Neuronal stem cell (in vitro differentiated cells): ENCODE measurements around the gene MISP.
A peak's percentile ranks its signal among the peaks of the same experiment; 100 is the strongest.

Experiments used
- DNase-seq: peaks from one replicate; pipeline ENCODE4 v3.0.0-alpha.2; 2013; ENCODE audit warnings: low spot score
- H2AFZ ChIP-seq: one replicate; pipeline ENCODE4 v1.6.1; 2013; ENCODE audit warnings: mild to moderate bottlenecking, low read length, inconsistent platforms
- H2AK5ac ChIP-seq: 2 replicates; pipeline ENCODE4 v1.6.1; 2013; ENCODE audit warnings: low read depth, mild to moderate bottlenecking, inconsistent platforms, low read length, moderate library complexity, mixed read lengths
- H2BK120ac ChIP-seq: 2 replicates; pipeline ENCODE4 v1.6.1; 2013; ENCODE audit warnings: low read depth, mild to moderate bottlenecking, inconsistent platforms, low read length, moderate library complexity, mixed read lengths
- H2BK12ac ChIP-seq: one replicate; pipeline ENCODE4 v1.6.1; 2013; ENCODE audit warnings: low read length, inconsistent platforms
- H2BK15ac ChIP-seq: 2 replicates; pipeline ENCODE4 v1.6.1; 2013; ENCODE audit warnings: mild to moderate bottlenecking, low read length, inconsistent platforms, mixed read lengths
- H2BK5ac ChIP-seq: one replicate; pipeline ENCODE4 v1.6.1; 2013; ENCODE audit warnings: inconsistent platforms, mild to moderate bottlenecking, low read length, moderate library complexity
- H3K14ac ChIP-seq: one replicate; pipeline ENCODE4 v1.6.1; 2013; ENCODE audit warnings: low read length, inconsistent platforms
- H3K18ac ChIP-seq: 2 replicates; pipeline ENCODE4 v1.6.1; 2013; ENCODE audit warnings: low read length, inconsistent platforms
- H3K23ac ChIP-seq: 2 replicates; pipeline ENCODE4 v1.6.1; 2013; ENCODE audit warnings: low read depth, mild to moderate bottlenecking, mixed read lengths, low read length, inconsistent platforms; ENCODE audit not compliant: poor library complexity
- H3K27ac ChIP-seq: replicated peaks from 3 replicates; pipeline ENCODE4 v1.5.1; 2013; ENCODE audit warnings: low read length, inconsistent platforms
- H3K27me3 ChIP-seq, 3 experiments: 2 replicates each; pipeline ENCODE4 v1.6.1; 2013; ENCODE audit warnings: low read length in 3 of 3, mild to moderate bottlenecking in 2 of 3, inconsistent platforms in 1 of 3, low read depth in 1 of 3, mixed read lengths in 1 of 3, moderate library complexity in 1 of 3; ENCODE audit not compliant: control insufficient read depth in 3 of 3, insufficient read depth in 3 of 3
- H3K36me3 ChIP-seq, 2 donors: replicated peaks in 1 of 2; 2 replicates each; pipeline ENCODE4 v1.6.1; 2013; ENCODE audit warnings: low read length in 2 of 2; ENCODE audit not compliant: control insufficient read depth in 2 of 2, insufficient read depth in 2 of 2
- H3K4ac ChIP-seq: 2 replicates; pipeline ENCODE4 v1.6.1; 2013; ENCODE audit warnings: inconsistent platforms, mild to moderate bottlenecking, low read length, moderate library complexity
- H3K4me1 ChIP-seq, 2 donors: 1 replicate in 1 of 2; 2 replicates in 1 of 2; pipeline ENCODE4 v1.6.1; 2013; ENCODE audit warnings: low read length in 2 of 2, low read depth in 1 of 2; ENCODE audit not compliant: control insufficient read depth in 2 of 2, insufficient read depth in 1 of 2
- H3K4me2 ChIP-seq: one replicate; pipeline ENCODE4 v1.6.1; 2013; ENCODE audit warnings: mild to moderate bottlenecking, low read length, inconsistent platforms; ENCODE audit not compliant: insufficient read depth, poor library complexity, severe bottlenecking
- H3K4me3 ChIP-seq, 2 donors: 2 replicates each; pipeline ENCODE4 v1.5.1; 2013; ENCODE audit warnings: low read length in 2 of 2, mild to moderate bottlenecking in 2 of 2, inconsistent platforms in 1 of 2, moderate library complexity in 1 of 2
- H3K79me1 ChIP-seq: one replicate; pipeline ENCODE4 v1.6.1; 2013; ENCODE audit warnings: low read depth, mild to moderate bottlenecking, inconsistent platforms, low read length, moderate library complexity
- H3K9ac ChIP-seq: one replicate; pipeline ENCODE4 v1.6.1; 2013; ENCODE audit warnings: mild to moderate bottlenecking, low read depth, low read length, inconsistent platforms; ENCODE audit not compliant: poor library complexity
- H3K9me3 ChIP-seq, 2 donors: replicated peaks in 1 of 2; 2 replicates each; pipeline versions ENCODE3 to v1.6.1; 2013; ENCODE audit warnings: low read length in 2 of 2, mild to moderate bottlenecking in 2 of 2, inconsistent platforms in 1 of 2, low read depth in 1 of 2, mixed read lengths in 1 of 2, moderate library complexity in 1 of 2; ENCODE audit not compliant: control insufficient read depth in 2 of 2, insufficient read depth in 1 of 2
- H4K8ac ChIP-seq: one replicate; pipeline ENCODE4 v1.6.1; 2013; ENCODE audit warnings: low read depth, mild to moderate bottlenecking, inconsistent platforms, low read length, moderate library complexity
- H4K91ac ChIP-seq: one replicate; pipeline ENCODE4 v1.6.1; 2013; ENCODE audit warnings: low read length, low read depth, mild to moderate bottlenecking, inconsistent platforms; ENCODE audit not compliant: poor library complexity
- WGBS, 2 donors: extraction: QIAGEN DNeasy Blood & Tissue Kit; methylation state at CpG; one replicate each; pipeline ENCODE4 v1.1.7; 2013; ENCODE audit warnings: missing lambda C conversion rate in 2 of 2, mixed read lengths in 1 of 2; ENCODE audit not compliant: insufficient read length in 2 of 2, insufficient replicate concordance in 1 of 2; ENCODE audit errors: extremely low coverage in 2 of 2; 5-methylcytosine and 5-hydroxymethylcytosine counted together

Gene MISP

DNA sequence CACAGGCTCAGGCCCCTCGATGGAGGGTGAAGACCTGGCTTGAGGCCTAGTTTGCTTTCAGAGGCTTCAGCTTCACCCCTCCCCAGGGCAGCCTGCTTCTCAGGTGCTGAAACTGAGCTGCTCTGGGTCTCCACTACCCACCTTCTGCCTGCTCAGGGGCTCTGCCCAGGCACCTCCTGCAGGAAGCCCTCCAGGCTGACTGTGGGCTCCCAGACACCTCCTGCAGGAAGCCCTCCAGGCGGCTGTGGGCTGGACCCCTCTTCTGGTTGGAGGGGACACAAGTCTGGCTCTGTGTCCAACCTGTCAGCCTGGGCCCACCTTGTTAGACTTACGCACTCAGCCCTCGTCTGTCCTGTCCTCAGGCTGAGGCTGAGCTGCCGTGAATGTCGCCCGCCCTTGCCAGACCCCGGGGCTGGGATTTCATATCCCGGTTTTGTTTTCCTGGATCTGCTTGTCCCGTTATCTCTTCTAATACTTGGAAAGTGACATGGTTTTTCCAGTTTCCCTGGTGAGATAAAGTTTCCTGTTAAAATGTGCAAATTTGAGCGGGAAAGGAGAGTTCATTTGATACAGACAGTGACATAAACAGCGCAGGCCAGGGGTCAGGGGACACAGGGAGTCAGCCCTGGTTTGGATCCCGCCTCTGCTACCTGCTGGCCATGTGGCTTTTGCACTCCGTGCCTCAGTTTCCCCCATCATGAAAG is 20.8 kb upstream of the MISP start:
- Histone ChIP-seq H3K36me3 (peaks cover 21 to 61% of the 10 kb centered on the region in 2 donors), H3K79me1 (peaks cover 5% of the 10 kb centered on the region), H4K91ac (no peak overlapping the region), H2AK5ac (no peak overlapping the region), H3K27me3 (no peaks in the 10 kb centered on the region), H3K9me3 (peaks cover 0 to 6% of the 10 kb centered on the region in 2 donors), H3K9ac (no peak overlapping the region), H3K27ac (no peak overlapping the region), H3K14ac (no peak overlapping the region), H2BK12ac (no peak overlapping the region), H2BK5ac (no peak overlapping the region), H4K8ac (no peak overlapping the region), H3K4me1 (no peaks in the 10 kb centered on the region), H2BK15ac (no peak overlapping the region), H3K4ac (no peak overlapping the region), H3K4me3 (no peak overlapping the region), H2AFZ (no peak overlapping the region), H3K18ac (no peak overlapping the region), H2BK120ac (no peak overlapping the region), H3K4me2 (no peak overlapping the region), H3K23ac (no peak overlapping the region)
- no peak for DNase-seq
- WGBS, 2 donors: no CpG with 5 or more reads among the region's 14 CpGs

GRCh38 chr19:731000-731399 is 19.9 kb upstream of the MISP start:
- no peak for DNase-seq
- H3K36me3 ChIP-seq: peaks cover 19 to 59% of the 10 kb centered on the region in 2 donors

GRCh38 chr19:732148-733069 is 18.5 kb upstream of the MISP start:
- Histone ChIP-seq H3K18ac (no peak overlapping the region), H3K27ac (no peak overlapping the region), H4K8ac (no peak overlapping the region), H4K91ac (no peak overlapping the region), H2BK12ac (no peak overlapping the region), H3K23ac (no peak overlapping the region), H3K9me3 (peaks cover 0 to under 1% of the 10 kb centered on the region in 2 donors), H3K4me1 (no peaks in the 10 kb centered on the region), H2BK15ac (no peak overlapping the region), H2BK120ac (no peak overlapping the region), H2AK5ac (no peak overlapping the region), H3K36me3 (peaks cover 14 to 64% of the 10 kb centered on the region in 2 donors), H2AFZ (no peak overlapping the region), H3K9ac (peak overlapping the region; percentile 21), H3K14ac (no peak overlapping the region), H3K4me3 (no peak overlapping the region), H3K4ac (no peak overlapping the region), H2BK5ac (no peak overlapping the region), H3K79me1 (peaks cover 2% of the 10 kb centered on the region), H3K27me3 (no peaks in the 10 kb centered on the region), H3K4me2 (no peak overlapping the region)
- WGBS, 2 donors: no CpG with 5 or more reads among the region's 24 CpGs
- DNase-seq: no peak

More at GRCh38 chr19:731000-731399, 19.9 kb upstream of the MISP start:
- Histone ChIP-seq H2AFZ (no peak overlapping the region), H2AK5ac (no peak overlapping the region), H3K27ac (no peak overlapping the region), H2BK5ac (no peak overlapping the region), H3K23ac (no peak overlapping the region), H3K4me1 (no peaks in the 10 kb centered on the region), H3K14ac (no peak overlapping the region), H3K79me1 (peaks cover 5% of the 10 kb centered on the region), H3K18ac (no peak overlapping the region), H3K4ac (no peak overlapping the region), H3K27me3 (no peaks in the 10 kb centered on the region), H3K4me3 (no peak overlapping the region), H2BK15ac (no peak overlapping the region), H4K8ac (no peak overlapping the region), H3K4me2 (no peak overlapping the region), H3K9ac (no peak overlapping the region), H3K9me3 (peaks cover 0 to 6% of the 10 kb centered on the region in 2 donors), H4K91ac (no peak overlapping the region), H2BK120ac (no peak overlapping the region), H2BK12ac (no peak overlapping the region)
- WGBS, 2 donors: no CpG with 5 or more reads among the region's 16 CpGs

DNA sequence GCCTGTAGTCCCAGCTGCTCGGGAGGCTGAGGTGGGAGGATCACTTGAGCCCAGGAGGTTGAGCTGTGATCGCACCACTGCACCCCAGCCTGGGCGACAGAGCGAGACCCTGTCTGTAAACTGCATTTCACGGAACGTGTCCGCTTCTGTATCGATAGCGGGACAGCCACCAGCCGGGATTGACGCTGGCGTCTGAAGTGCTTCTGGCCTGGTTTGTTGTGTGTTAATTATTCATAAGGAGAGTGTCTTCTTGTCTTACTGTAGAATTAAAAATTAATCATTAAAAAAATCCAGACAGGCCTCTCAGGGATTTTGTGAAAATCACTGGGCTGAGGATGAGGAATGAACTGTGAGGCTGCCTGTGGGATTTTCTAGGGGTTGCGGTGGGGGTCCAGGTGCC is 16.2 kb upstream of the MISP start:
- Histone ChIP-seq H3K79me1 (peaks cover 2% of the 10 kb centered on the region), H2BK5ac (no peak overlapping the region), H2BK12ac (no peak overlapping the region), H3K23ac (no peak overlapping the region), H2AFZ (no peak overlapping the region), H3K27me3 (no peaks in the 10 kb centered on the region), H3K18ac (no peak overlapping the region), H2BK15ac (no peak overlapping the region), H3K9me3 (no peaks in the 10 kb centered on the region), H3K4me1 (no peaks in the 10 kb centered on the region), H3K4me2 (no peak overlapping the region), H3K36me3 (peaks cover 10 to 61% of the 10 kb centered on the region in 2 donors), H3K27ac (no peak overlapping the region), H2AK5ac (no peak overlapping the region), H2BK120ac (no peak overlapping the region), H3K9ac (no peak overlapping the region), H3K4ac (no peak overlapping the region), H3K4me3 (no peak overlapping the region), H3K14ac (no peak overlapping the region), H4K91ac (no peak overlapping the region), H4K8ac (no peak overlapping the region)
- DNase-seq: no peak
- WGBS, 2 donors: no CpG with 5 or more reads among the region's 13 CpGs
